C4-2B (cell line): ENCODE measurements around the gene RBM28.

Source experiments
- ZFX ChIP-seq: fragments of 450-650 bp; IDR thresholded peaks from 2 replicates; pipeline ENCODE4 v1.6.1; 2017
- TF ChIP-seq, protein P1 (sequence below): fragments of 450-650 bp; conservative IDR thresholded peaks from 2 replicates; pipeline ENCODE4 v1.5.1; 2017; ENCODE audit warnings: mild to moderate bottlenecking

DNA sequence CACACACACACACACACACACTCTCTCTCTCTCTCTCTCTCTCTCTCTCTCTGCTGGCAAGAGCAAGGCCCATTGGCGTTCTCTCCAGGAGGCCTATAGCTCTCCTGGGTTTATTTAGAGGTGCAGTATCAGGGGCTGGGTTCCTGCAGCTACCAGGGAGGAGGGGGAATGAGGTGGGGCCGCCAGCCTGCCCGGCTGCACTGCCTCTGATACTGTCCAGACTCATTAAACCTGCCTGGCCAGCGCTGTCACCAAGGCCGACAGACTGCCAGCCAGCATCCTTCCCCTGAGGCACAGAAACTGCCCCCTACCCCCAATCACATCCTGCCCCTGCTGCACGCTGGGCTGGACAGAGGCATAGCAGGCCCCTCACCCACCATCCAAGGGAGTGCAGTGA lies 13.5 kb upstream of the RBM28 start:
- TF ChIP-seq, protein P1, sequence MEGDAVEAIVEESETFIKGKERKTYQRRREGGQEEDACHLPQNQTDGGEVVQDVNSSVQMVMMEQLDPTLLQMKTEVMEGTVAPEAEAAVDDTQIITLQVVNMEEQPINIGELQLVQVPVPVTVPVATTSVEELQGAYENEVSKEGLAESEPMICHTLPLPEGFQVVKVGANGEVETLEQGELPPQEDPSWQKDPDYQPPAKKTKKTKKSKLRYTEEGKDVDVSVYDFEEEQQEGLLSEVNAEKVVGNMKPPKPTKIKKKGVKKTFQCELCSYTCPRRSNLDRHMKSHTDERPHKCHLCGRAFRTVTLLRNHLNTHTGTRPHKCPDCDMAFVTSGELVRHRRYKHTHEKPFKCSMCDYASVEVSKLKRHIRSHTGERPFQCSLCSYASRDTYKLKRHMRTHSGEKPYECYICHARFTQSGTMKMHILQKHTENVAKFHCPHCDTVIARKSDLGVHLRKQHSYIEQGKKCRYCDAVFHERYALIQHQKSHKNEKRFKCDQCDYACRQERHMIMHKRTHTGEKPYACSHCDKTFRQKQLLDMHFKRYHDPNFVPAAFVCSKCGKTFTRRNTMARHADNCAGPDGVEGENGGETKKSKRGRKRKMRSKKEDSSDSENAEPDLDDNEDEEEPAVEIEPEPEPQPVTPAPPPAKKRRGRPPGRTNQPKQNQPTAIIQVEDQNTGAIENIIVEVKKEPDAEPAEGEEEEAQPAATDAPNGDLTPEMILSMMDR: no peak
- TF ChIP-seq ZFX: no peak
